Effector CD8-positive, alpha-beta T cell (primary cell): ENCODE results near the gene YBEY.
"Not testable (repeated sequence)": the region's sequence is repeated elsewhere in the genome, so short reads cannot be mapped to it uniquely, and the experiment has no call there.

Source experiments
- DNase-seq: peaks from one replicate; lab custom pipeline; 2025; lab: John Stamatoyannopoulos, UW

Gene YBEY

DNA sequence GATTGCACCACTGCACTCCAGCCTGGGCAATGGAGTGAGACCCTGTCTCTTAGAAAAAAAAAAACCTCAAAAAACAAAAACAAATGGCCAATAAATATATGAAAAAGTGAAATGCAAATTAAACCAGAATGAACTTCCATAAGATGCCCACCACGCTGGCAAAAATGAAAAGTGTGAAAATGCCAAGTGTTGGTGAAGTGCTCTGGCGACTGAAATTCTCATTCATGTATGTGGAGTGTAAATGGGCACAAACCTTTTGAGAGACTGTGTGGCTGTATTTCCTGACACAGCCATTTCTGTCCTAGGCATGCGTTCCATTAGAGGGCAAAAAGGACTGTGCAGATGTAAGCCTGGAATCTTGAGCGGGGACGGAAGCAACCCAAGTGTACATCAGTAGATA is 18.3 kb downstream of the YBEY start:
- no peak for DNase-seq

- no peak for DNase-seq
Observed at GRCh38 chr21:46304955-46305354, 18.8 kb downstream of the YBEY start.

DNA sequence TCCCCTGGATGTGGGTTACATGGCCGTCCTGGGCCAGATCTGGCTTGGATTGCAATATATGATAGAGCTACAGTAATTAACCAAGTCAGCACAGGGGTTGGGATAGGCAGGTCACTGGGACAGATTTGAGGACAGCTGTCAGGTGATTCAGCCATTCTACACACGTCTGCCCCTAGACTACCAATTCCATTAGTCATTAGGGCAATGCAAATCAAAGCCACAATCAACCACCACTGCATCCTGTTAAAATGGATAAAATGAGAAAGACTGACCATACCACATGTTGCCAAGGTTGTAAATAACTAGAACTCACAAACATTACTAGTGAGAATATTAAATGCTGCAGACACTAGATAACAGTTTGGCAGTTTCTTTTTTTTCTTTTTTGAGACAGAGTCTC is 21.5 kb downstream of the YBEY start:
- no peak for DNase-seq

GRCh38 chr21:46308431-46308830 is 22.3 kb downstream of the YBEY start:
- DNase-seq, result no peak

DNA sequence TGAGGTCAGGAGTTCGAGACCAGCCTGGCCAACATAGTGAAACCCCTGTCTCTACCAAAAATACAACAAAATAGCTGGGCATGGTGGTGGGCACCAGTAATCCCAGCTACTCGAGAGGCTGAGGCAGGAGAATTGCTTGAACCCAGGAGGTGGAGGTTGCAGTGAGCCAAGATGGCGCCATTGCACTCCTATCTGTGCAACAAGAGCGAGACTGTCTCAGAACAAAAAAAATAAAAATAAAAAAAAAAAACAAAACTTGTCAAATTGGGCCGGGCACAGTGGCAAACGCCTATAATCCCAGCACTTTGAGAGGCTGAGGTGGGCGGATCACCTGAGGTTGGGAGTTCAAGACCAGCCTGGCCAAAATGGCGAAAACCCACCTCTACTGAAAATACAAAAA is 24.1 kb downstream of the YBEY start:
- not testable (repeated sequence) for DNase-seq

DNA sequence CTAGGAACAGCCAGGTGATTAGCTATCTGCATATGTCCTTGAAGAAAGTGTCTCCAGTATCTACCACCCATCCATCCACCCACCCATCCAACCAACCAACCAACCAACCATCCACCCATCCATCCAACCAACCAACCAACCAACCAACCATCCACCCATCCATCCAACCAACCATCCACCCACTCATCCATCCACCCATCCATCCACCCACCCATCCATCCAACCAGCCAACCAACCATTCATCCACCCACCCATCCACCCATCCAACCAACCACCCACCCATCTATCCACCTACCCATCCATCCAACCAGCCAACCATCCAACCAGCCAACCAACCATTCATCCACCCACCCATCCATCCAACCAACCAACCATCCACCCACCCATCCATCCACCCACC is 25.4 kb downstream of the YBEY start:
- no peak for DNase-seq

GRCh38 chr21:46312949-46313348 is 26.8 kb downstream of the YBEY start:
- no peak for DNase-seq

DNA sequence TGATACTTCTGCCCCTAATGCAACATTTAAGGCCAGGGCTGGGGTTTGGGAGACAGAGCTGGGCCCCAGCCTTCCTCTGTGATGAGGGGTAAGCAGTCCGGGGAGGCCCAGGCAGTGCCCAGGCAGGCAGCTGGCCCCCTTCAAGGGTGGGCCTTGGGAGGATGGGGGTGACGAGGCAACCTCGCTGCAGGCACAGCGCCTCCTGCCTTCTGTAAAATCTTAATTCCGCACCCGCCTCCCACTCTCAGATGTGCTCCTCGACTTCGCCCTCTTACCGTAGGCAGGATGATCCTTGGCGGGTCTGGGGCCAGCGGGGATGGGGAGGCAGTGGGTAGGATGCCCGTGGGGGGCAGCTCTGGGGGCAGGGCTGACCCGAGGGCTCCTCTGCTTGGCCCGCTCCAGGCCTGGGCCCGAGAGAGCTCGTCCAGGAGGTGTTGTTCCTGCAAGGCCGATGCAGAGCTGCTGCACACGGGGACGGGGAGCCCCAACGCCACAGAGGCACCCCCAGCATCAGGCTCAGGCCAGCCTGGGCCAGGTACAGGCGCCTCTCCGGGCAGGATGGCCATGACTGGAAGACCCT is 28.4 kb downstream of the YBEY start:
- DNase-seq, result no peak

GRCh38 chr21:46316708-46317324 is 30.7 kb downstream of the YBEY start:
- DNase-seq, result no peak

GRCh38 chr21:46317710-46318463 is 31.7 kb downstream of the YBEY start:
- no peak for DNase-seq

- DNase-seq, result no peak
Observed at GRCh38 chr21:46318464-46318845, 32.3 kb downstream of the YBEY start.

DNA sequence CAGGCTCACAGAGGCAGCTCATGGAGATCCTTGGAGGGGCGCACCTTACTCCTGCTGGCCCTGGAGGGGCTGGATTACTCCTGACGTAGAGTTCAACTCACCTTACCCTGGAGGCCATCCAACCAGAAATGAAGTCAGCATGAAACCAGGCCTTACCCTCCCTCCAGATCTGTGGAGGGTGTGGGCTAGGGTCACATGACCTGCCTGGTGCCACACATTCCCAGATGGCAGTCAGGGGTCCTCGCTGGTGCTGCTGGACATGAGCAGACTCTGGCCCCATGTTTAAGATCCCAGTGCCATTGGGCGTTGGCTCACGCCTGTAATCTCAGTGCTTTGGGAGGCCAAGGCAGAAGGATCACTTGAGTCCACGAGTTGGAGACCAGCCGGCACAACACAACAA is 33.0 kb downstream of the YBEY start:
- no peak for DNase-seq

GRCh38 chr21:46320331-46320801 is 34.2 kb downstream of the YBEY start:
- DNase-seq, result no peak

GRCh38 chr21:46322351-46323226 is 36.4 kb downstream of the YBEY start:
- no peak for DNase-seq

GRCh38 chr21:46323227-46323709 is 37.1 kb downstream of the YBEY start:
- DNase-seq, result no peak

DNA sequence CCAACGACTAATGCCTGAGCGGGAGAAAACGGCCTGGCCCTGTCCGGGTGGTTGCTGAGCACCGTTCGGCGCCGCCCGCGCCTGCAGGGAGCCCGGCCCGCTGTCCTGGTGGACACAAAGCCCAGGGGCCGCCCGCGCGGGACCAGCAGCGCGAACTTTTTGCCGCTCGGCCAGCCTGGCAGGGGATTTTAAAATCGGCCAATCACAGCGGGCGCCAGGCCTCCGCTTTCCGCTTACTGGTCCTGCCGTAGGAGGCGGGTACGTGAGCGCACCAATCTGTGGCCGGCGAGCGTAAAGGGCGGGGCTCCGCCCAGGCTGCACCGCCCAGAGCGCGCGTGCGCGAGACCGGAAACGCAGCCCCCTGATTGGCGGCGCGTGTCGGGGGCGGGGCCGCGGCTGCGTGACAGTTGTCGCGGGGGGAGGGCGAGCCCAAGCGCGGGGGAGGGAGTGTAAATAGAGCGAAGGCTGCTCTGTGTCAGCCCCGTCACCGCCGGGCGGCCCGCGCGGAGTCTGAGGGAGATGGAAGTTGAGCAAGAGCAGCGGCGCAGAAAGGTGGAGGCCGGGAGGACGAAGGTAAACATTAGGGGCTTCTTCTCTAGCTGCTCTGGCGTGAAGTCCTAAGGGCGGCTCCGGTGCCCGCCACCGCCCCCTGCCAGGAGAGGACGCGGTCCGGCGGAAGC is 37.7 kb downstream of the YBEY start, which contains the start of the genes C21orf58 and PCNT:
Gene C21orf58, minus strand, starts transcription at position 161 of the 680 bp plus-strand sequence. CDS start 1,132 bp downstream, outside the sequence.
Gene PCNT, plus strand, starts transcription at position 447 of the 680 bp plus-strand sequence. Its CDS starts 73 bp downstream, at position 520.
- peak; percentile 96 for DNase-seq

DNA sequence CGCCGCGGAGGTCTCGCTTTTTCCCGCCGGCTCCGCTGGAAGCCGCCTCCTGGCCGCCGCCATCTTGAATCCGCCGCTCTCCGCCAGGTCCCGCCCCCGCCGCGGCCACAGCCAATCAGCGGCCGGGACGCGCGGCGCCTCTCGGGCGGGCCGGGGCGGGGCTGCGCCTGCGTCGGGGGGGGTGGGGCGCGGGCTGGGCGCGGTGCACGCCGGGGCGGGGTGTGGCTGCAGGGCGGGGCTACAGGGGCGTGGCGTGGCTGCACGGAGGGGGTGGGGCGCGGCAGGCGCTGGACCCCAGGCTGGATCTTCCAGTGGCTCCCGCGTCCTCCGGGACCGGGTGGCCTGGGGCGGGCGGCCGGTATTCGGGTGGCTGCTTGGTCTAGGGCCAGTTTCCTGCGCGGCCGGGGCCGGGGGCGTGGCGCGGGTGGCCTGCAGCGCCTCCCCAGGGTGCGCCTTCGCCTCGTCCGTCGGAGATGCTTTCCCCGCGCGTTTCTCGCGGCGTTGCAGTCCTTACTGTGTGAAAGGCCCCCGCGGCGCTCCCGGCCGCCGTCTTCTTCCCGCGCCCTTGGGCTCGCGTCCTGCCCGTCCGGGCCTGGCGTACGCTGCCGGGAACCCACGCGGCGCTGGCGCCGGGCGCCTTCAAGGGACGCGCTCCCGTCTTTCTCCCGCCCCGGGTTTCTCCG is 38.4 kb downstream of the YBEY start:
- DNase-seq, result peak; percentile 87

DNA sequence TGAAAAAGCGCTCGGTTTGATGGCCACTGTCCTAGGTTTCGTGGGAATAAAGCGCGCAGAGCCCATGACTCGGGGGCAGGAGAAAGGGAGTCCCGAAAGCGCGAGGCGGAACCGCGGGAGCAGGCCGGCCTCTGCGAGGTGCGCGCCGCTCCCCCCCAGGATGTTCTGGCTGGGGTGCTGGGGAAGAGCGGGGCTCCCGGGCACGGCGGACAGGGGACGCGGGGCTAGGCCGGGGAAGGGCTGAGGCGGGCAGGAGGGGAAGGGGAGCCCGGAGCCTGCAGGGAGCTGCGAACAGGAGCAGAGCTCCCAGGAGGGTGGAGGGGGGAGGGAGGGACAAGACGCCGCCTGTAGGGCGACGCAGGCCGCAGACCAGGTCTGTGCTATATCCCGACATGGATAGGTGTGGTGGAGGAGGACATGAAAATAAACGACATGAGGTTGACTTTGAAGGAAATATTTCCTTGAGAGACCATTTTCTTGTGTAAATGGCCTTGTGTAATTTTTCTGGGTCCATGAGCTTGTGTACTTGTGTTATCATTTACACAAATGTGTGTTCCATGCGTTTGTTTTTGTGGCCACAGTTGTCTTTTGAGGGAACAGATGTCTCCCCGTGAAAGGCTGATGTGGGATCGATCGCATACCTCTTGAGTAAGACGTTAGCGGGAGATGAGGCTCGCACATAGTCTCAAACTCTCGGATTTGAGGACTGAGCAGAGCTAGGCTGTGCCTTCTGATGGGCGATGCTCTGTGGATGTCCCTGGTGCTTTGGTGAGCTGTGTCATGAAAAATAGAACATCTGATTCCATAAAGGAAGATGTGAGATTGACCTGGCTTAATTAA is 39.2 kb downstream of the YBEY start:
- peak; percentile 25 for DNase-seq

GRCh38 chr21:46326110-46326703 is 40.1 kb downstream of the YBEY start:
- DNase-seq, result no peak
